ENCODE measurements around the gene ATXN2L. TPM values are rescaled to one million over a fixed set of nuclear protein-coding genes. Genes with fewer than 3 reads are reported as not detected.

Gene ATXN2L
- total and polyA plus RNA-seq, 2 of the 13 experiments (the other 11 are each of a cell fraction or from before 2014, with no cell fraction given): 40.8 to 55.1 TPM

DNA sequence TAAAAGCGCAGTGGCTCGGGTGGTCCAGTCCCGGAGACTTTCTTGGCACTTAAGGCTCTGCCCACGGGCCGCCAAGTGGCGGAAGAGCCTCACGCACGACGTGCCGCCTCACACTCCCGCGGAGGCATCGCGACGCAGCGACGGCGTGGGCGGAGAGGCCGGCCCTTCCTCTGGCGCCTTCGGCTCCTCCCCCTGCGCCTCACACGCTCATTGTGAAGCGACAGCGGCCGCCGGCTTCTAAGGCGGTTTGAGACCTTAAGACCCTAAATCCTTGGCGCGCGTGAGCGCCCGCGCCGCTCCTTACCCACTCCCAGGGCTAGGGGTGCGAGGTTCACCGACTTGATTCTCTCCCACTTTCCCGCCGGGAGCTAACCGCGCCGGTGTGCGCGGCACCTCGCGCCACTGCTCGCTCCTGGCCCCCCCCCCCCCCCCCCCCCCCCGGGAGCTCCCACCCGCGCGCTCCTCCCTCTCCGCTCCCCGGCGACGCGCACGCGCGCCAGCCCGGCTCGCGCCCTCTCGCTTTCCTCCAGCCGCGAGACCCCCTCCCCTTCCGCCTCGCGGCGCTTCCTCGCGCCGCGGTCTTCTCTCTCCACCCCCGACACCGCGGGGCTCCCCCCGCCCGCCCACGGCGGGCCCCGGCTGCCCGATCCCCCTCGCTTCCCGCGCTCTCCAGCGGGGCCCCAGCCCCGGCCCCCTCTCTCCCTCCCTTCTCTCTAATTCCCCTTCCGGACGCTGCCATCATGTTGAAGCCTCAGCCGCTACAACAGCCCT is at the start of gene ATXN2L (continued):
- TF ChIP-seq ZBTB44 (CRISPR knock-in tag; IDR thresholded peaks at IDR 0.05): no peak
- TF ChIP-seq ZFP62 (CRISPR knock-in tag; IDR thresholded peaks at IDR 0.05): no peak
- TF ChIP-seq, protein P1, sequence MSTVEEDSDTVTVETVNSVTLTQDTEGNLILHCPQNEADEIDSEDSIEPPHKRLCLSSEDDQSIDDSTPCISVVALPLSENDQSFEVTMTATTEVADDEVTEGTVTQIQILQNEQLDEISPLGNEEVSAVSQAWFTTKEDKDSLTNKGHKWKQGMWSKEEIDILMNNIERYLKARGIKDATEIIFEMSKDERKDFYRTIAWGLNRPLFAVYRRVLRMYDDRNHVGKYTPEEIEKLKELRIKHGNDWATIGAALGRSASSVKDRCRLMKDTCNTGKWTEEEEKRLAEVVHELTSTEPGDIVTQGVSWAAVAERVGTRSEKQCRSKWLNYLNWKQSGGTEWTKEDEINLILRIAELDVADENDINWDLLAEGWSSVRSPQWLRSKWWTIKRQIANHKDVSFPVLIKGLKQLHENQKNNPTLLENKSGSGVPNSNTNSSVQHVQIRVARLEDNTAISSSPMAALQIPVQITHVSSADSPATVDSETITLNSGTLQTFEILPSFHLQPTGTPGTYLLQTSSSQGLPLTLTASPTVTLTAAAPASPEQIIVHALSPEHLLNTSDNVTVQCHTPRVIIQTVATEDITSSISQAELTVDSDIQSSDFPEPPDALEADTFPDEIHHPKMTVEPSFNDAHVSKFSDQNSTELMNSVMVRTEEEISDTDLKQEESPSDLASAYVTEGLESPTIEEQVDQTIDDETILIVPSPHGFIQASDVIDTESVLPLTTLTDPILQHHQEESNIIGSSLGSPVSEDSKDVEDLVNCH (CRISPR knock-in tag; IDR thresholded peaks at IDR 0.05): no peak
- peak; percentile 90 for TF ChIP-seq HNRNPH1 (optimal IDR thresholded peaks at IDR 0.05; ENCODE audit: low read depth, low read length)
- TF ChIP-seq TEAD2 (CRISPR knock-in tag; IDR thresholded peaks at IDR 0.05): no peak
- TF ChIP-seq EHMT2 (IDR thresholded peaks at IDR 0.05; ENCODE audit: borderline replicate concordance, low read depth, low read length): no peak
- TF ChIP-seq SSRP1 (CRISPR knock-in tag; IDR thresholded peaks at IDR 0.05): no peak
- TF ChIP-seq ZNF30 (CRISPR knock-in tag; IDR thresholded peaks at IDR 0.05): 0 out of 2 replicates have a peak, but pooled peaks have one; percentile 8
- TF ChIP-seq, protein P2, sequence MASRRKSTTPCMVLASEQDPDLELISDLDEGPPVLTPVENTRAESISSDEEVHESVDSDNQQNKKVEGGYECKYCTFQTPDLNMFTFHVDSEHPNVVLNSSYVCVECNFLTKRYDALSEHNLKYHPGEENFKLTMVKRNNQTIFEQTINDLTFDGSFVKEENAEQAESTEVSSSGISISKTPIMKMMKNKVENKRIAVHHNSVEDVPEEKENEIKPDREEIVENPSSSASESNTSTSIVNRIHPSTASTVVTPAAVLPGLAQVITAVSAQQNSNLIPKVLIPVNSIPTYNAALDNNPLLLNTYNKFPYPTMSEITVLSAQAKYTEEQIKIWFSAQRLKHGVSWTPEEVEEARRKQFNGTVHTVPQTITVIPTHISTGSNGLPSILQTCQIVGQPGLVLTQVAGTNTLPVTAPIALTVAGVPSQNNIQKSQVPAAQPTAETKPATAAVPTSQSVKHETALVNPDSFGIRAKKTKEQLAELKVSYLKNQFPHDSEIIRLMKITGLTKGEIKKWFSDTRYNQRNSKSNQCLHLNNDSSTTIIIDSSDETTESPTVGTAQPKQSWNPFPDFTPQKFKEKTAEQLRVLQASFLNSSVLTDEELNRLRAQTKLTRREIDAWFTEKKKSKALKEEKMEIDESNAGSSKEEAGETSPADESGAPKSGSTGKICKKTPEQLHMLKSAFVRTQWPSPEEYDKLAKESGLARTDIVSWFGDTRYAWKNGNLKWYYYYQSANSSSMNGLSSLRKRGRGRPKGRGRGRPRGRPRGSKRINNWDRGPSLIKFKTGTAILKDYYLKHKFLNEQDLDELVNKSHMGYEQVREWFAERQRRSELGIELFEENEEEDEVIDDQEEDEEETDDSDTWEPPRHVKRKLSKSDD (CRISPR knock-in tag; IDR thresholded peaks at IDR 0.05; ENCODE audit: low read depth): peak; percentile 81
- TF ChIP-seq MED13 (CRISPR knock-in tag; IDR thresholded peaks at IDR 0.05): no peak; the same call in 1 of the 2 replicates
- TF ChIP-seq ZNF496 (CRISPR knock-in tag; IDR thresholded peaks at IDR 0.05; ENCODE audit: insufficient replicate concordance): no peak
- TF ChIP-seq ESRRA (CRISPR knock-in tag; IDR thresholded peaks at IDR 0.05; ENCODE audit: low read depth): peak; percentile 82
- TF ChIP-seq, protein P3, sequence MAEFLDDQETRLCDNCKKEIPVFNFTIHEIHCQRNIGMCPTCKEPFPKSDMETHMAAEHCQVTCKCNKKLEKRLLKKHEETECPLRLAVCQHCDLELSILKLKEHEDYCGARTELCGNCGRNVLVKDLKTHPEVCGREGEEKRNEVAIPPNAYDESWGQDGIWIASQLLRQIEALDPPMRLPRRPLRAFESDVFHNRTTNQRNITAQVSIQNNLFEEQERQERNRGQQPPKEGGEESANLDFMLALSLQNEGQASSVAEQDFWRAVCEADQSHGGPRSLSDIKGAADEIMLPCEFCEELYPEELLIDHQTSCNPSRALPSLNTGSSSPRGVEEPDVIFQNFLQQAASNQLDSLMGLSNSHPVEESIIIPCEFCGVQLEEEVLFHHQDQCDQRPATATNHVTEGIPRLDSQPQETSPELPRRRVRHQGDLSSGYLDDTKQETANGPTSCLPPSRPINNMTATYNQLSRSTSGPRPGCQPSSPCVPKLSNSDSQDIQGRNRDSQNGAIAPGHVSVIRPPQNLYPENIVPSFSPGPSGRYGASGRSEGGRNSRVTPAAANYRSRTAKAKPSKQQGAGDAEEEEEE (CRISPR knock-in tag; IDR thresholded peaks at IDR 0.05; ENCODE audit: borderline replicate concordance): no peak
- TF ChIP-seq, protein P4, sequence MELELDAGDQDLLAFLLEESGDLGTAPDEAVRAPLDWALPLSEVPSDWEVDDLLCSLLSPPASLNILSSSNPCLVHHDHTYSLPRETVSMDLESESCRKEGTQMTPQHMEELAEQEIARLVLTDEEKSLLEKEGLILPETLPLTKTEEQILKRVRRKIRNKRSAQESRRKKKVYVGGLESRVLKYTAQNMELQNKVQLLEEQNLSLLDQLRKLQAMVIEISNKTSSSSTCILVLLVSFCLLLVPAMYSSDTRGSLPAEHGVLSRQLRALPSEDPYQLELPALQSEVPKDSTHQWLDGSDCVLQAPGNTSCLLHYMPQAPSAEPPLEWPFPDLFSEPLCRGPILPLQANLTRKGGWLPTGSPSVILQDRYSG (CRISPR knock-in tag; IDR thresholded peaks at IDR 0.05): peak; percentile 63; the same call in 1 of the 2 replicates
- TF ChIP-seq THYN1 (CRISPR knock-in tag; IDR thresholded peaks at IDR 0.05; ENCODE audit: borderline replicate concordance, low read depth): no peak
- TF ChIP-seq, protein P5, sequence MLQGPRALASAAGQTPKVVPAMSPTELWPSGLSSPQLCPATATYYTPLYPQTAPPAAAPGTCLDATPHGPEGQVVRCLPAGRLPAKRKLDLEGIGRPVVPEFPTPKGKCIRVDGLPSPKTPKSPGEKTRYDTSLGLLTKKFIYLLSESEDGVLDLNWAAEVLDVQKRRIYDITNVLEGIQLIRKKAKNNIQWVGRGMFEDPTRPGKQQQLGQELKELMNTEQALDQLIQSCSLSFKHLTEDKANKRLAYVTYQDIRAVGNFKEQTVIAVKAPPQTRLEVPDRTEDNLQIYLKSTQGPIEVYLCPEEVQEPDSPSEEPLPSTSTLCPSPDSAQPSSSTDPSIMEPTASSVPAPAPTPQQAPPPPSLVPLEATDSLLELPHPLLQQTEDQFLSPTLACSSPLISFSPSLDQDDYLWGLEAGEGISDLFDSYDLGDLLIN (CRISPR knock-in tag; IDR thresholded peaks at IDR 0.05; ENCODE audit: borderline replicate concordance): peak; percentile 96; the same call in 1 of the 2 replicates
